Stimulated activated CD8-positive, alpha-beta memory T cell treated with anti-CD3 and anti-CD28 coated beads, Interleukin-4, amount 100 ng/mL, for 48 hours (primary cell): ENCODE data around the gene EPHA2.
A peak's percentile ranks its signal among the peaks of the same experiment; 100 is the strongest.
"Not testable (repeated sequence)": the region's sequence is repeated elsewhere in the genome, so short reads cannot be mapped to it uniquely, and the experiment has no call there.

ENCODE experiments used
- DNase-seq: peaks from one replicate; pipeline ENCODE4 v3.0.0-alpha.2; 2020

EPHA2 gene

DNA sequence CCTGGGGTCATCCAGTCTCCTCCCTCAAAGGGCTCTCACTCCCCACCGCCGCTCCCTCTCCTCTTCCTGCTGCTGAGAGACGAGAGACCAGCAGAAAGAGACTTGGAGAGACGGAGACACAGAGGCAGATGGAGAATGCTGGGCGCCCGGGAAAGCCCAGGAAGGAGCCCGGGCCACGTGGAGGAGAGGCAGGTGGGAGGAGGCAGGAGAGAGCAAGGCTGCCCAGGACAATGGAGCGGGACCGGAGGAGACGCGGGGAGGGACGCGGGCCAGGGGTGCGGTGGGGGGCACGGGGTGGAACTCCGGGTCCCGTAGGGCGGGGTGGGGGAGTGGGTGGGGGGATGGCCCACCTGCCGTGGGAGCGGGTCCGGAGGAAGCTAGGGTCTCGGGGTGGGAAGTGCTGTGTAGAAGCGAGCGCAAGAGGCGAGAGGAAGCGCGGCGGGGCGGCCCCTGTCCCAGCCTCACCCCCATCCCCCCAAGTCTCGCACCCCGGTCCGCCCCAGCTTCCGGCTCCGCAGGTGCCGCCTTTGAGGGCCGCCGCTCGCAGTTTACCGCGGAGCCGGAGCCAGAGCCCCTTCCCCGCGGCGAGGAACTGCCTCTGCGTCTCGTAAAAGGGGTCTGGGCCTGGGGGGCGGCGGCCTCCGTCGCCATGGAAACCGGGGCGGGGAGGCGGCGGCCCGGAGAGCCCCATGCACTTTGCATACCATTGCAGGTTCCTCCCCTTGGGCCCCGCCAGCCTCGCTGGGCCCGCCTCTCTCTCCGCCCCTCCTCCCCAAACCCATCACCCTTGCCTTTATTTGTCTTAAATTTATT, 11.7 kb upstream of the EPHA2 start:
- DNase-seq, result peak; percentile 69

DNA sequence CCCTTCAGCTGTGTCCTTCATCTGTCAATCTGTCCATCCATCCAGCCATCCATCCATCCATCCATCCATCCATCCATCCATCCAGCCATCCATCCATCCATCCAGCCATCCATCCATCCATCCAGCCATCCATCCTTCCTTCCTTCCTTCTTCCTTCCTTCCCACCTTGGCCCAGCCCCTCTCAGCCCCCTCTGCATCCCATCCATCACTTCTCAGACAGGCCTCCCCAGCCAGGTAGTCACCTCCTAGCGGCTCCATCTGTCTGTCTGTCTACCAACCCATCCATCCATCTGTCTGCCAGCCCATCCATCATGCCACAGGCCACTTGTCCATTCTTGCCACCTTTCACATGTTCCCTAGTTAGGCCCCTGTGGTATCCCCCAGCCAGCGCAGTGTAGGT, 10.2 kb upstream of the EPHA2 start:
- no peak for DNase-seq

DNA sequence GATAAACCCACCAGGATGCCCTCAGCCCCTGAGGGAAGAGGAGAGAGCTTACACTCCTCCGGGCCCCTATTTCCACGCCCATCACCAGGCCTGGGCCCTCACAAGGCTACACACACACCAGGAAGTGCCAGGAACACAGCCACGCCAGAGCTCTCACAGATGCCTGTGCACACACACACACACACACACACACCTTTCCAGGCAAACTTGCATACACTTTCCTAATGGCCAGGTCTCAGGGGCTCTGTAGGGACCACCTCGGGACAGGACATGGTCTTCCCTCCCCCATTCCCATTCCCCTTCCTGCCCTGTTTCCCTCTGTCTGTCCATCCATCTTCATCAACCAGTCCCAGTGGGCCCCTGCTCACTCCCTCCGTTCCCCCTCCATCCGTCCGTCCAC, 9.7 kb upstream of the EPHA2 start:
- no peak for DNase-seq

DNA sequence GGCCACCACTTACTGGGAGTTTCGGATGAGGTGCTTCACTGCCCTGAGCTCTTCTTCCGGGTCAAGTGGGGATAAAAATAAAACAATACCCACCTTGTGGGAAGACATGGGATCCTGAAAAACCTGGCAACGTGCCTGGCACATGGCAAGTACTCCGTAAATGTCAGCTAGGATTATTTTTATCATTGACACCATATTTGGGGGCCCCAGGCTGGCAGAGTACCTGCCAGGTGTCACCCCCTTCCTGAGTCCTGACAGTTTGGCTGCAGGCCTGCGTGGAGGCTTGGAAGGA, 9.2 kb upstream of the EPHA2 start:
- no peak for DNase-seq

DNA sequence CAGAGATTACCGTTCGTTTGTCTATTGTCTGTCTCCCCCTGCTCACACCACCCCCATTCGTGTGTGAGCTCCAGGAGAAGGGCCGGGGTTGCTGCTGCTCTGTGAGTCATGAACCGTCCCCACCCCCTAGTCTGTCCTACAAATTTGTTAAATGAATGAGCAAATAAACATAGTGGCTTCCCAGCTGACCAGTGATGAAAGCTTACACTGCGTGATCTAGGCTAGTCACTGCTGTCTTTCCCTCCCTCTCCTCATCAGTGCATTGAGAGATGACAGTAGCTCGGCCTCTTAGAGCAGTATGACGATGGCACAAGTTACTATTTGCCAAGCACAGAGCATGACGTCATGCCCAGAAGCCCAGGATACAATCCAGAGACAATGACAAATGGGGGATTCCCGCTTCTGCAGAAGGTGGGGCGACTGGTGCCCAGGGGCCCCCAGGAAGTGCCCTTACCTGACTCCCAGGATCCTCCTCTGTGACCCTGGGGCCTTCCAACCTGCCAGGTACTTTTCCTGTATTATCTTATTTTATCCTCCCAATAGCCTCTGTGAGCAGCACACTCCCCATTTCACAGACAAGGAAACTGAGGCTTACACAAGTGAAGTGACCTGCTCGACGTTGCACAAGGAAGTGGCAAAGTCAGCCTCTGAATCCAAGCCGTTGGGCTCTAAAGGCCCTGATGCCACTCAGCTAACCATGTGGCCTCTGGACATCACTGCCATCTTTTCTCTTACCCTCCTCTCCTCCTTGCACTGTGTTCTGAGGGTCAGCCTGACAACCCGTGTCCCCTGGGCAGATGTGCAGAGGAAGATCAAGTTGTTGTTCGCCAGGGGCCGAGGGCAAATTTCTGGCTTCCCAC, 8.6 kb upstream of the EPHA2 start:
- no peak for DNase-seq

GRCh38 chr1:16163608-16164212, 7.8 kb upstream of the EPHA2 start:
- not testable (repeated sequence) for DNase-seq

GRCh38 chr1:16162163-16162822, 6.4 kb upstream of the EPHA2 start:
- DNase-seq, result peak; percentile 73

GRCh38 chr1:16161717-16162116, 5.8 kb upstream of the EPHA2 start:
- DNase-seq, result no peak

GRCh38 chr1:16158993-16159831, 3.3 kb upstream of the EPHA2 start:
- no peak for DNase-seq

DNA sequence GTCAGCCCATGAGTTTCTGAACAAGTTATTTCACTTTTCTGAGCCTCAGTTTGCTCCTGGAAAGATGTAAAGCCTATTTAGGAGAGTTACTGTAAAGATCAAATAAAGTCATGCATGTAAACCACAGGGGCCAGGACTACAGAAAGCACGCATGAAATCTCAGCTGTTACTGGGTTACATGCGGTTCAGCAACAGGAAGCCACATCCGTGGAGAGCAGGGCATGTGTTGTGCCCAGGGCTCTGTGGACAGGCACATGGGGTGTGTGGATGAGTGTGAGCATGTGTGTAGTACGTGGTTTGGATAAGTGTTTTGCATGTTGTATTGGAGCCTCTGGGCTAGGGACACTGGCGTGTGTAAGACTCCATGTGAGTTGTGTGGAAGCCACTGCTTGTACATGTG, 2.2 kb upstream of the EPHA2 start:
- no peak for DNase-seq

GRCh38 chr1:16156848-16157495, 1.1 kb upstream of the EPHA2 start:
- DNase-seq, result no peak

- DNase-seq, result no peak
These were observed 1.7 kb downstream of the EPHA2 start for GRCh38 chr1:16153999-16154673.

DNA sequence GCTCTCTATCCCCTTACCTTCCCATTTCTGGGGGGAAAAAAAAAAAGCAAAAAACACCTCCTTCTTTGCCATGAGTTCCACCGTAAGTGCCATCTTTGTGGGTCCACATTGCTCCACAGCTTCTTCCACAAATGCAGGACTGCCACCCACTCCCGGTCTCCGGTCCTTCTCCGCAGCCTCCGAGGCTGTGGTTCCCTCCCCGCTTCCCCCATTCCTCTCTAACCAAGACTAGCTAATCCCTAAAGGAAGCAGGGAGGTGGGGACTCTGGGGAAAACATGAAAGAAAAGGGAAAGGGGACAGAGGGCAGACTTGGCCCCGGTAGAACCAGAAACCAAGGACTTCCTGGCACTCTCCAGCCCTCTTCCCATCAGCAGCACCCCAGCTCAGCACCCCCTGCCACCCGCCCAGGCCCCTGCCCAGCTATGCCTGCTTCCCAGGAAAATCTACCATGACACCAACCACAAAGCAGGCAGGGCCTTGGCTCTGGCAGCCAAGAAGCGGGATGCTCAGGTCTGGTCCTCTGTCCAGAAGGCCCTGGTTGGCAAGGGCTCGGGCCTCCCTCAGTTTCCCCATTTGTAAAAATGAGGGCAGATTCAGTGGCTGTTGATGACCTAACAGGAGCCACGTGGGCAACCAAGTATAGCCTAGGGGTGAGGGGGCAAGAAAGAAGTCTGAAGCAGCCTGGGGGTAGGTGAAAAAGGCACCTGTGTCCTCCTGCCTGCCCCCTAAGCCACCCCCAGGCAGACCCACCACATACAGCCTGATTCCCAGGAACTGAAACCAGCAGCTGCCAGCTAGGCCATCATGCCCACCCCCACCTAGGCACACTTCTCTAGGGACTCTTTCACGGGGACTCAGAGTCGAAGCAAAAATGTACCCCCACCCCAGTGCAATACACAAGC, 2.5 kb downstream of the EPHA2 start:
- DNase-seq, result no peak

- no peak for DNase-seq
These were observed 3.3 kb downstream of the EPHA2 start for GRCh38 chr1:16152481-16153087.

- no peak for DNase-seq
These were observed 3.9 kb downstream of the EPHA2 start for GRCh38 chr1:16151995-16152384.

- no peak for DNase-seq
These were observed 4.5 kb downstream of the EPHA2 start for GRCh38 chr1:16151196-16151994.

- DNase-seq, result no peak
These were observed 5.4 kb downstream of the EPHA2 start for GRCh38 chr1:16150508-16150907.

- DNase-seq, result no peak
These were observed 6.0 kb downstream of the EPHA2 start for GRCh38 chr1:16149702-16150488.
